ENCODE measurements around the gene NABP2. TPM values are rescaled to one million over a fixed set of nuclear protein-coding genes. Genes with fewer than 3 reads are reported as not detected.
A peak's percentile ranks its signal among the peaks of the same experiment; 100 is the strongest.

The NABP2 gene
- total RNA-seq, 1 experiment from 2014 or later: 99.6 TPM

DNA sequence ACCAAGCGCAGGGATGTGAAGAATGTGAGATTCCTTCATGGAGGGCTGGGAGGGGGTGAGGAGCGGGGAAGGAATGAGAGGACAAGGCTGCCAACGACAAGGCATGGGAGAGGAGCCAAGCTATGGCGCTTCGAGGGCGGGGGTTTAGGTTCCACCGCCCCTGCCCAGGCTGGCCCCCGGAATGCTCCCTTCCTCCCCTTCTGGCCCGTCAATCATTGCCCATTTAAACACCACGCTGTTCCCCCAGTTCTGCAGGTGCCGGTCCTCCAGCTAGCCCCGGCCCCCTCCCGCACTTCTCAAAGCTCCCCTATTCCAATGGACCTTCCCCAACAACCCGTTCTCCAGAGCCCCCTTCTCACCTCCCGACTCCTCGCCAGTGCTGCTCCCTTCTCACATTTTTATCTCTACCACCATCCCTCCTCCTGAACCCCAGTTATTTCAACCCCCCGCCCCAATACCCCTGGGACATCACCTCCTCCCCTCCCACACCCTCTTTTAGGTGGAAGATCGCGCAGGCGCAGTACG is 2.8 kb upstream of the NABP2 start:
- TF ChIP-seq, protein P1, sequence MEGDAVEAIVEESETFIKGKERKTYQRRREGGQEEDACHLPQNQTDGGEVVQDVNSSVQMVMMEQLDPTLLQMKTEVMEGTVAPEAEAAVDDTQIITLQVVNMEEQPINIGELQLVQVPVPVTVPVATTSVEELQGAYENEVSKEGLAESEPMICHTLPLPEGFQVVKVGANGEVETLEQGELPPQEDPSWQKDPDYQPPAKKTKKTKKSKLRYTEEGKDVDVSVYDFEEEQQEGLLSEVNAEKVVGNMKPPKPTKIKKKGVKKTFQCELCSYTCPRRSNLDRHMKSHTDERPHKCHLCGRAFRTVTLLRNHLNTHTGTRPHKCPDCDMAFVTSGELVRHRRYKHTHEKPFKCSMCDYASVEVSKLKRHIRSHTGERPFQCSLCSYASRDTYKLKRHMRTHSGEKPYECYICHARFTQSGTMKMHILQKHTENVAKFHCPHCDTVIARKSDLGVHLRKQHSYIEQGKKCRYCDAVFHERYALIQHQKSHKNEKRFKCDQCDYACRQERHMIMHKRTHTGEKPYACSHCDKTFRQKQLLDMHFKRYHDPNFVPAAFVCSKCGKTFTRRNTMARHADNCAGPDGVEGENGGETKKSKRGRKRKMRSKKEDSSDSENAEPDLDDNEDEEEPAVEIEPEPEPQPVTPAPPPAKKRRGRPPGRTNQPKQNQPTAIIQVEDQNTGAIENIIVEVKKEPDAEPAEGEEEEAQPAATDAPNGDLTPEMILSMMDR (IDR thresholded peaks at IDR 0.05): no peak
- TF ChIP-seq TCF7L2 (IDR thresholded peaks at IDR 0.05; ENCODE audit: low read depth, low read length) (no peak), POLR2AphosphoS5 (IDR thresholded peaks at IDR 0.05; ENCODE audit: low read depth, low read length) (no peak), SIN3A (IDR thresholded peaks at IDR 0.05; ENCODE audit: borderline replicate concordance, insufficient read depth, low read depth, low read length) (no peak), REST (IDR thresholded peaks at IDR 0.05; ENCODE audit: insufficient read depth in 1 of 2, low read depth in 2 of 2, low read length in 1 of 2) (no peak)
- Histone ChIP-seq H3K27me3 (ENCODE audit: control insufficient read depth, insufficient read depth, low read length) (no peaks in the 10 kb centered on the region), H3K4me1 (ENCODE audit: control insufficient read depth, insufficient read depth, low read length) (peaks cover 16% of the 10 kb centered on the region), H3K4me3 (ENCODE audit: low read depth in 2 of 2, low read length in 2 of 2) (peak overlapping the region; percentile 74 to 86), H3K9me3 (ENCODE audit: control insufficient read depth, insufficient read depth, low read depth, low read length) (no peaks in the 10 kb centered on the region), H3K27ac (ENCODE audit: low read length) (peak overlapping the region; percentile 94), H3K36me3 (ENCODE audit: control insufficient read depth, insufficient read depth, low read length) (no peaks in the 10 kb centered on the region; the same call in 1 of the 2 replicates)
- DNase-seq (ENCODE audit: low read depth, low spot score) (no peak), ATAC-seq (no peak)
- in situ Hi-C loops (cut with HindIII; ENCODE audit: low pct_unique_long_range_greater_than_20kb, low sequenced_read_pairs): no loop called here
- ChIA-PET POLR2A (interaction anchor here (0.9 to 1.8 kb wide), 4 partner anchors 10 to 93 kb away, joined by 3 to 5 read pairs (median 4); partner anchors contain the start of gene ESYT1), CTCF (interaction anchor here (0.6 to 2.3 kb wide), 5 partner anchors 15 to 96 kb away, joined by 3 to 41 read pairs (median 3); partner anchors contain the start of genes ANKRD52 and SMARCC2)
- BruUV-seq (replicated peaks): TSS peak; percentile 99
- intact Hi-C loops (cut with micrococcal nuclease; ENCODE audit: unreplicated experiment): no loop called here

DNA sequence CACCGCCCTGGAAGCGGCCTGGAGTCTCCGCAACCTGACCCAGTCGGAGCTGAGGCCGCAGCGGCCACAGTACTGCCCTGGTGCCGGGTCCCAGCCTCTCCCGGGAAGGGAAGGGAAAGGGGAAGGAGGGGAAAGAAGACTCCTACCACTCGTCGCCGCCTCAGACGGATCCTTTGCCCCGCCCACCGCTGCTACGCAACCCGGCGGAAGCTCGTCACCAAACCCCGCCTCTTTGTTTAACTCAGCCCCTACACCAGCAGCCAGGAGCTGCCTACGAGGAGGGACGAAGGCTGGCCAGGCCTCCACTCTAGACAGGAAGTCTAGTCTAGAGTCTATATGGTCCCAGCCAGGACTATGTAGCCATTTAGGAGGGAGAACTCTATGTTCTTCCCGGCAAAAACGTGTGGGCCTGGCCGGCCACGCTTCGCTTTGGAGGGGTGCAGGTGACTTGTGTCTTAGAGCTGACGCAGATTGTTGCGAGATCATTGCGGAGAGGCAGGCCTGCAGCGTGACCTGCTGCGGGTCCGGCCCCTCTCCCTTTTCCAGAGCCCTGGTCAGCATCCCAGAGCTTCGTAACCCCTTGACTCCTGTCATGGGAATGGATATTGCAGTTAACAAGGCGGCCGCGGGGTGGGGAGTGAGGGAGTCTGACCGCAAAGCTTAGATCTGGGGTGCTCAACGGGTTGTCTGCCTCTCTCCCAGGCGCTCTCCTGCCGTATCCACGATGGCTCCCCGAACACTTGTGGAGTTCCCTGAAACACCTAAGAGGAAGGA is 2.2 kb upstream of the NABP2 start, which contains the start of gene RNF41:
RNF41 (minus strand) TSS at position 166 of the 774 bp plus-strand sequence. CDS start 7,875 bp downstream, outside the sequence.
- no TSS peak for BruUV-seq (replicated peaks)
- in situ Hi-C loops (cut with HindIII; ENCODE audit: low pct_unique_long_range_greater_than_20kb, low sequenced_read_pairs) (no loop called here), intact Hi-C loops (cut with micrococcal nuclease; ENCODE audit: unreplicated experiment) (no loop called here)
- TF ChIP-seq SIN3A (IDR thresholded peaks at IDR 0.05; ENCODE audit: borderline replicate concordance, insufficient read depth, low read depth, low read length) (peak; percentile 57; the same call in 1 of the 2 replicates), POLR2AphosphoS5 (IDR thresholded peaks at IDR 0.05; ENCODE audit: low read depth, low read length) (peak; percentile 91)
- TF ChIP-seq, protein P1 (IDR thresholded peaks at IDR 0.05): no peak
- ATAC-seq (peak; percentile 93), DNase-seq (ENCODE audit: low read depth, low spot score) (peak; percentile 85)
- Histone ChIP-seq H3K27ac (ENCODE audit: low read length) (peak within 1 kb of the TSS; percentile 94), H3K36me3 (ENCODE audit: control insufficient read depth, insufficient read depth, low read length) (no peaks in the 10 kb centered on the region; the same call in 1 of the 2 replicates), H3K4me1 (ENCODE audit: control insufficient read depth, insufficient read depth, low read length) (peaks cover 16% of the 10 kb centered on the region), H3K9me3 (ENCODE audit: control insufficient read depth, insufficient read depth, low read depth, low read length) (no peaks in the 10 kb centered on the region), H3K27me3 (ENCODE audit: control insufficient read depth, insufficient read depth, low read length) (no peaks in the 10 kb centered on the region), H3K4me3 (ENCODE audit: low read depth in 2 of 2, low read length in 2 of 2) (peak within 1 kb of the TSS; percentile 74 to 86)
- POLR2A ChIA-PET: interaction anchor here (0.6 to 1.8 kb wide), 5 partner anchors 11 to 94 kb away, joined by 3 to 5 read pairs (median 4); partner anchors contain the start of gene ESYT1
- CTCF ChIA-PET: interaction anchor here (0.5 to 2.3 kb wide), 10 partner anchors 10 to 59 kb away, joined by 3 to 41 read pairs (median 3); partner anchors contain the start of genes ANKRD52 and SMARCC2

Data from Panc1 (cell line).